Colon (tissue), 2 donors: ENCODE data around the gene RAB8B.

Experiments used
- FAIRE-seq: peaks from 2 replicates; lab custom pipeline; 2012; peaks lifted over from hg19 to GRCh38; lab: Jason Lieb, UNC
- donor health status: control.
- donor health status: control.

The RAB8B gene

DNA sequence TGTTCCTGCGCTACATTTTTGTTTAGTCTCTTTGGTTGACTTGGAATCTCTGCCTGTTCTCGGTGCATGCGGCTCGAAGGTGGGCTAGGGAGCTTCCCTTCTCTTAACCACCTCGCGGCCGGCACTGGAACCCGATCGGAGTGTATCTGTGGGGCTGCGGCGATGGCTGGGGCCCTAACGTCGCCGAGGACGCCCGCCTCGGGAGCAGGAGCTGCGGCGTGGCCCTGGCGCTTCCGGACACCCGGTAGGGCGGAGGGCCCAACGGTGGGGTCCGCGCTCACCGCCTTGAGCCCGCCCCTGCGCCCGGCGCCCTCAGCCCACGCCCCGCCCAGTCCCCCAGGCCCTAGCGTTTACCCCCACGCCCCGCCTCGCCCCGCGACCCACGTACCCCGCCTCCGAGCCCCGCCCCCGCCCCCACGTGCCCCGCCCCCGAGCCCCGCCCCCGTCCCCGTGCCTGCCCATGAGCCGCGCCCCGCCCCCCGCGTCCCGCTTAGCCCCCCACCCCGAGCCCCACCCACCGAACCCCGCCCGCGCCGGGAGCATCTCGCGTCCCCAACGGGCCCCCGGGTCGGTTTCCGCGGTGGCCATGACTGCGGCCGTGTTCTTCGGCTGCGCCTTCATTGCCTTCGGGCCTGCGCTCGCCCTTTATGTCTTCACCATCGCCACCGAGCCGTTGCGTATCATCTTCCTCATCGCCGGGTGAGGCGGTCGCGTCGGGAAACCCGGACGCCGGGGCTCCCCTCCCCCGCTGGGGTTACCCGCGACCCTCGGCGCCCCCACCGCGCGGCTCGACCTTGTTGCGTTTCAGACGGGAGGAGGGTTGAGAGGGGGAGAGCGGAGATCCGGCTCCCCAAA lies 87.9 kb downstream of the RAB8B start, which contains the start of gene APH1B:
Gene APH1B (plus strand): TSS at position 568 of the 855 bp plus-strand sequence. CDS start 19 bp downstream, at position 587.
- FAIRE-seq: no peak

DNA sequence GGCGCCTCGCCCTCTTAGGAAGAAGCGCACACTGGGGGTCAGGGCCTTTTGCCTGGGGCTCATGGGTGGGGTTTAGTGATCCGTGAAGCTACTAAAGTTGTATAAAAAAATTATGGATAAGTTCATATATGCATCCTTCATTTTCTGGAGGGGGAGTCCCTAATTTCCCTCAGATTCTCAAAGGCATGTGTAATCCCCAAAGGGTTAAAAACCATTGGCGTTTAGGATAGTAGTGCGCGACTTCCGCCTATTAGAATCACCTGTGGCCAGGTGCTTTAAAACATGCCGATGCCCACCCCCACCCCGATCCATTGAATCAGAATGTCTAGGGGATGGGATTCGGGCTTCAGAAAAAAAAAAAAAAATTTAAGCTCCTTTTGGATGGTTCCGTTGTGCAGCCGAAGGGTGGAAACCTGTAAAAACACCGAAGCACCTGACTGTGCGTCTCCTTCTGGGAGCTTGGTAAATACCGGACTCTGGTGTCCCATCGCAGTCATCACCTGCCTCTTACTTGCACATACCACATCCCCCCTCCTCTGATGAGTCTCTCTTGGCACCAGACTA lies 88.6 kb downstream of the RAB8B start:
- no peak for FAIRE-seq

DNA sequence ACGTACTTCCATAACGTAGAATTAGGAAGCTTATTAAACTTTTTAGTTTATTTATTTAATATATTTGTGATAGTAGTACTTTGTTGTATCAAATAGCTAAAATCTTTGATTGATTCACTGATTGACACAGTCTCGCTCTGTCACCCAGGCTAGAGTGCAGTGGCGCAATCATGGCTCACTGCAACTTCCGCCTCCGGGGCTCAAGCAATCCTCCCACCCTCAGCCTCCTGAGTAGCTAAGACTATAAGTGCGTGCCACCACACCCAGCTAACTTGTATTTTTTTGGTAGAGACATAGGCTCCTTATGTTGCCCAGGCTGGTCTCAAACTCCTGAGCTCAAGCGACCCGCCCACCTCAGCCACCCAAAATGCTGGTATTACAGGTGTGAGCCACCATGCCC lies 93.7 kb downstream of the RAB8B start:
- no peak for FAIRE-seq

DNA sequence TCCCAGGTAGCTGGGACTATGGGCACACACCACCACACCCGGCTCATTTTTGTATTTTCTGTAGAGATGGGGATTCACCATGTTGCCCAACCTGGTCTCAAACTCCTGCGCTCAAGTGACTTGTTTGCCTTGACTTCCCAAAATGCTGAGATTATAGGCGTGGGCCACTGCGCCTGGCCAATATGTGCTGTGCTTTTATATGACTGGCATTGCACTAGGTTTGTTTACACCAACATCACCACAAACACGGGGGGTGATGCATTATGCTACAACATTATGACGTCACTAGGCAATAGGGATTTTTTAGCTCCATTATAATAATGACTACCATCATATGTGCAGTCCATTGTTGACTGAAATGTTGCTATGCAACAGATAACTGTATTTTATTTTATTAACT lies 94.9 kb downstream of the RAB8B start:
- FAIRE-seq: no peak

DNA sequence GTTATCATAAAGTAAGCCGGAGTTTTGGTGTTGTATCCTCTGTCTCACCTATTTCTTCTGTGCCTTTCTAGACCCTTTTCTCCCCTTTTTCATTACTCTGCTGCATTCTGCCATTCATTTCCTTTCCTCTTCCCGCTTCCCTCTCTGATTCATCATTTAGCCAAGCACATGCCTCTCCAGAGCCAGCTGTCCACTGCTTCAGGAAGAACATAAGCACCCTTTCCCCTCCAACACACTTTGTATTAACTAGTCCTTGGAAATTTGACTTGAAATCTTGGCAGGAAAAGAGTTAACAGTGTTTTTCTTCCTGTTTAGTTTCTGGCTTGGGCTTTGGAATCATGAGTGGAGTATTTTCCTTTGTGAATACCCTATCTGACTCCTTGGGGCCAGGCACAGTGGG lies 97.7 kb downstream of the RAB8B start:
- FAIRE-seq: no peak

DNA sequence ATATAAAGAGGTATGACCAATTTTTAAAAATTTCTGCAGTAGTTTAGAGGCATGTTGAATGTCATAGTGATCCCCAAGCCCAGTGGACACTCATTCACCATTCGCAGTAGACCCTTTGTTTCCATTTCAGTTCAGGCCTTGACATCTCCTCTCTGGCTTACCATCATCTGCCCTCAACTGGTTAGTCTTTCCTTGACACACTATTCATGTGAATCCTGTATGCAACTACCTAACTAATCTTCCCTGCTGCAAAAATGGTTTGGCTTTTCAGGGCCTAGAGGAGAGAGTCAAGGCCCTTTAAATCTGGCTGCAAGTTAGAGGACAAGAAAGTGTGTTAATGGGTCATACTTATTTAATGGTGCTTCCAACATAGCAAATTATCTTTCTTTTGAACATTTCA lies 98.9 kb downstream of the RAB8B start:
- FAIRE-seq: no peak

DNA sequence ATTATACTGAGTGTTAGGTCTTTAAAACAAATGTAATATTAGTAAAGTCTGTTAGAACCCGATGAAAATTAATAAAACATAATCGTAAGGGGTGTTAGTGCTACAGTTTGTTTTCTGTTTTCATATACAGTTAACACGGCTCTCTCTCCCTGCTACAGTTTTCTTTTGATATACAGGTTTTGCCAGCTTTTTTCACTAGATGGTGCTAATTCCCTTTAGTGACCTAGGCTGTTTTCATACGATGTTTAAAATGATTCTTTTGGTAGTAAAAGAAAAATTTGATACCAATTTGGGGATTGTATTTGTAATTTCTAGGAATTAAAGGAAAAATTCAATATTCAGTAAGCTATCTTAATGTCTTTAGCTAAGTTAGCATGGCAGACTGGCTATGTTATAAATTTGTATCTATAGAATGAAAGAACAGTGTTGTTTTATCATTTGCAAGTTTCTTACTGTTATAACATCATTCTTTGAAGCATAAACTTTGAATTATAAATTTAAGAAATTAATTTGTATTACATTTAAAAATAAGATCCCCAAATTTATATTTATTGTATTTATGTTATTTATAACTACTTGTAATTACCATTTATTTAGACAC lies 99.5 kb downstream of the RAB8B start:
- FAIRE-seq: peak; percentile 78

DNA sequence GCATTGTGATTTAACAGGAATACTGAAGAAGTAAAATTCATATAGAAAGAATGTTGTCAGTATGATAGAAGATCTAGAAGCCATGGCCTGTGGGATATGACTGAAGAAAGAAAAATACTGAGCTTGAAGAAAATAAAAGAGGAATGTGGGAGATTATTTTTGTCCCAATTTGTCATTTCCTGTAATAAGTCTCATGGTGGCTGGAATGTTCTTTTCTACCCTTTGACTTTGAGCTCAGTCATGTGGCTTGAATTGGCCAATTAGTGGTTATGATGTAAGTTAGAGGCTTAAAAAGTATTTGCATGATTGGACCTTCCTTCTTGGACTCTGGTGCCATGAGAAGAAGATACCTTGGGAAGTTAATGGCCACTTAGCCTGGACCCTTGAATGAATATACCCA lies 102.1 kb downstream of the RAB8B start:
- FAIRE-seq: no peak

DNA sequence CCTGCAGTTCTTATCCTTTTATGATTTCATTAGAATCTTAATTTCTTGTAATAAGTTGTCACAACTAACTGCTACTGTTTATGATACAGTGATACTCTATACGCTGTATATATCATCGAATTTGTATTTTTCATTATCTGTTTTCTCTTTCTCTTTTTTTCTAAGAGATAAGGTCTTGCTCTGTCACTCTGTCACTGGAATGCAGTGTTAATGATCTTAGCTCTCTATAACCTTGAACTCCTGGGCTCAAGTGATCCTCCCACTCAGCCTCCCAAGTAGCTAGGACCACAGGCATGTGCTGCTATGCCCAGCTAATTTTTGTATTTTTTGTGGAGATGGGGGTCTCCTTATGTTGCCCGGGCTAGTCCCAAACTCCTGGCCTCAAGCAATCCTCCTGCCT lies 102.8 kb downstream of the RAB8B start:
- FAIRE-seq: no peak

DNA sequence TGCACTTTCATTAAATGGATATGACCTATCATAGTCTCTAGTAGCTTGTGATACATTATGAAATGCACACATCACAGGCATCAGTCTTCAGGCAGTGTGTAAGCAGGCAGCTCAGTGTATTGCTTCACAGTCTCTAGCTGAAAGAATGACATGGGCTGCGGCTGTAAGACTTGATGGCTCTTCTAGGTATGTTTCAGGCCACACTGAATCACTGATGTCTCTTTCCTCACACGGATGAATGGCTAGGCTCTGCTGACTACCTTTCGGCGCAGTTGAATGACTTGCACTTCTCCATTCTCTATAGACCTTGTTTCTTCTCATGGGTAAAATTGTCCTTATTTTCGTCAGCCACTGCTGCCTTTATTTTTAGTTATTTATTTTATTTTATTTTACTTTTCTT lies 103.4 kb downstream of the RAB8B start:
- no peak for FAIRE-seq

DNA sequence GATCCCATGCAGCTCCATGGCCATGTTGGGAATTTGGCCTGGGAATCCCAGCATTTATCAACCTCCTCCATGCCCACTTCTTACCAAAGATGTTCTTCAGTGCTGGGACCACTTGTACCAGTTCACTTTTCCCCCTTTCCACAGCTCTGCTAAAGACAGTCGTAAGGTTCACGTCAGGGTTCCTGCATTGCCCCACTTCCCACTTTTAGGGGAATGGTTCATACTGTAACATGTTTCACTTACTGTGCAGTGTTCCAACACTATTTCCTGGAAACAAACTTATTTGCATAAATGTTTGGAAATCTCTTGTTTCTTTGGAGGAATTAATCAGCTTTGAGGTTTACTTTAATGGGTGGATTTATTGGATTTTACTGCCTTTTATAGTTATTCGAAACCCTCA lies 105.0 kb downstream of the RAB8B start:
- no peak for FAIRE-seq

DNA sequence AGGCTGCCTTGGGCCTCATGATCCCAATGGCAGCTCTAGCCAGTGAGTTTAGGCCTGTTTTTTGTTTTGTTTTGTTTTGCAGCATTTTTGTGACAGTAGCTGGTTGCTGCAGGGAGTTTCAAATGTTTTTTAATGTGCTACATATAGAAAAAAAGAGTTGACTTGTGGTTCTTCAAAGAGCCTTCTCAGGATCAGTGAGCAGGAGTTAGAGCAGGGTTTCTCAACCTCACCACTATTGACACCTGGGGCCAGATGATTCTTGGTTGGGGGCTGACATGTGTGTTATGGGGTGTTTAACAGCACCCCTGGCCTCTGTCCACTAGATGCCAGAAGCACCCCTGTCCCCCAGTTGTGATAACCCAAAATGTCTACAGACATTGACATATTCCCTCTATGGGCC lies 105.9 kb downstream of the RAB8B start:
- no peak for FAIRE-seq

DNA sequence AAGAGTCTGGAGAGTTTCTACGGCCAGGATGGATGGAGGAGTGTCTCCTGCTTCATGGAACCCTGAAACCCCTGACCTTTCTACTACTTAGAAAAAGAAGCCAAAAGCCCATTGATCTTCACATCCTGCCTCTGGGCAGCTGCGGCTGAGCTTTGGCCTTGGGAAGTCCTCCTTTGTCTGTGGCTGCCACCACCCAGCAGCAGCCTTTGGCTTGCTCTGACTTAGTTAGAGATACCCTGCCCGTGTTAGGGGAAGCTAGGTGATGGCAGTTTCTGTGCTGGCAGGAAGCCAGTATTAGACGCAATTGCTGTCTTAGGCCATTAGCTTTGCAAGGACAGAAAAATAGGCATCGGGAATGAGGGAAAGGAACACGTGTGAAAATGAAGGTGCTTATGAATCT lies 106.8 kb downstream of the RAB8B start:
- FAIRE-seq: no peak

DNA sequence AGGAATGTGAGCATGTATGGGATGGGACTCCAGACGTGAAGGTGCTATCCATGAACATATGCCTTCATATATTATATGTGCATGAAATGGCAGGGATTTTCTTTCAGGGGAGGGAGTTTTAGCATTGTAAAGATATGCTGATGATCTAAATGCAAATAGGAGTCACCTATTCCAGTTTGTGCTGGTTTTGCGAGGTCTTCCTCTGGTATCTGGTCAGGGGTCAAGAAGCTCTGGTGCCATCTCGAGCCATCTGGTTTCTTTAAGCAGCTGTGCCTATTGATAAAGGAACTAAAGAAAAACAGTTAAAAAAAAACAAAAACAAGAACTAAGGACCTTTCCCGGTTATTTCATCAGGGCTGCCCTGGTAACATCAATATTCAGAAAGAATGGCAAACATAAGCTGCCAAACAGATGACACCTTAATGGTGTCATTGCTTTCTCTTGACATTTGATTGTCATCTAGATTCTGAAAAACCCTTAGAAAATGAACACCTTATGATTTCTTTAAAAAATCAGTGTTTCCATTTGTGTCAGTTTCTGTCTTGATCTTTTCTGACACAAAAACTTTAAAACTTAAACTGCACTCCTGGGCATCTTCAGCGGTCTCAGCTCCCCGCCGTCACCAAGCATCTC lies 110.7 kb downstream of the RAB8B start:
- no peak for FAIRE-seq

DNA sequence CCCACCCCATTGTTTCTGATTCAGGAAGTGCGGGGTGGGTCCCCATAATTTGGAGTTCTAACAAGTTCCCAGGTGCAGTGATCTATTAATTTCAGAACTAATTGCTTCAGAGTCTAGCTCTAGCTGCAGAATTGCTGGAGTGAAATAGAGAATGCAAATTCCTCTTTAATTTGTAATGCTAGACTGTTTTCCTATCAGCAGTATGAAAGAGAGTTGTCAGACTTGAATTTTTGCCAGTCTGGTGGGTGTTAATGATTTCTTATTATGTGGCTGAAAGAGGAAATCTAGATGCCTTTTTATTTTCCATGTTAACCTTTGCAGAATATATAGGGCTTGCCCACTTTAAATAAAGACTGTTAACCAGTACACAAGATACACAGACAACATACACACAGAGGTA lies 111.7 kb downstream of the RAB8B start:
- no peak for FAIRE-seq

DNA sequence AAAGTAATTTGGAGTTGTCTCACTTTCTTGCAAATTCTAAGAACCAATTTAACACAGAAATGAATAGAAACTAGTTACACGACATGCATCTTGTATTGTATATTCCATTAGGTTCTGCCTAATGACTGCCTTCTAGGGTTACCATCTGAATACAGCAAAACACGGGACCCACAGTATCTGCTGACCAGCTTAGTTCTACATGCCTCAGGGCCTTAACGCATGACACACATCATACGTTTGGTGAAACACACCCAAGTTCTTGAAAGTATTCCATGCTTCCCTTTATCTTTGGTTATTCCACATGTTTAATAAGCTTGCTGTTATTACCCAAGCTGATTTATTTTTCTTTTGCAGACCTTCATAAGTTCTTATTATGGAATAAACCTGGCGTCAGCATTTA lies 115.9 kb downstream of the RAB8B start:
- no peak for FAIRE-seq

DNA sequence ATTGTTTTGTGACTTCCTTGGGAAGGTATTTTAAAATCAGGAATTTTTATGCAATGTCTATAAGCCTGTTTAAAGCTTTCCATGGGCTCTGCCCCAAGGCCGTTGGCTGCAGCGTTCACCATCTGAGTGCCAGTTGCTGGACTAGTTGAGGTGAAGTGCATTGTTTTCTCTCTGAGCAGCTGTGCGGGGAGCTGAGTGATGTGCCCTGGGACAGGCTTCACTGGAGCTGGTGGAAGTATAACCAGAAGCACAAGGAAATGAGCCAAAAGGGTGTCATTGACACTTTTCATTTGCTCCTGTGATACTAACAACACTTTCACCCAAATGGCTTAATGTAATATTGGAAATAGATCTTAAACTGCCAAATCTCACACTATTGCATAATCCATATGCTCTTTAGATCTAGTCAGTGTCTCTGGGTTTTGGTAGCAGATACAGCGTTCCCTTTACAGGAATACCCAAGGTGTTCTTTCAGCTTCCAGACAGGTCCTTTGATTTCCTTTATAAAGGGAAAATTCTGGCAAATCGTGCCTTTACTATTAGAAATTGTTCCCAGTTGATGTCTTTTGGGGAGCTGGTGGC lies 117.2 kb downstream of the RAB8B start:
- no peak for FAIRE-seq

DNA sequence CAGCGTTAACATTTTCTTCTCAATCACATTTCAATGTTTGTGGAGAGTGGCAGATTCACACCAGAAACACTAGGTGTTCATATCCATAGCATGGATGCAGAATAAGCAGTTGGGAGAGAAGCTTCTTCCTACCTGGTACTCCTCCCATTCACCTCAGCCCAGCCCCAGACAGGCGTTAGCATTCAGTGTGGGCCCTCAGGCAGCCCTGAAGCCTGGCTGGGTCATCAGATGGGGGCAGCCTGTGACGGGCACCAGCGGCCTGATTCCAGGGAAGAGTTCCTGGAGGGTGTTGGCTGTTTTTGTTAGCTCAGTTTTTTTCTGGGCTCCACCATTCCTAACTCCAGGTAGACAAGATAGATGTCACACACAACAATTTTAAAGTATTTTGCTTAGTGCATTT lies 119.1 kb downstream of the RAB8B start:
- FAIRE-seq: no peak

DNA sequence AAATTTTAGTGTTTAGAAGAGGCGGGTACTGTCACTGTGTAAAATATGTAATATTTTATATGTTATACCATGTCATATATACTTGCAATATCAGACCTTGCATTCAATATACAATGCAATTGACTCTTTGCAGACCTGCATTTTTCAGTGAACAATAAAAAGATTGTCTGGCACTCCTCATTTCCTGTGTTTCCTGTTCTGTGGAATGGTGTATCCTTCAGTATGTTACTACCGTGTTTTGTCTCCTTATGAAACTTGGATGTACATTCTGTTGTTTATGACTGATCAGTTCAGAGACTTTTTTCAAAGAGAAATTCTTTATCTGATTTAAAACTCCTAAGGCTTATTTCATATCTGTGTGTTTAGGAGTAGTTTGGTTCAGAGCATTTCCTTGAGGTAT lies 119.5 kb downstream of the RAB8B start:
- FAIRE-seq: peak; percentile 58

DNA sequence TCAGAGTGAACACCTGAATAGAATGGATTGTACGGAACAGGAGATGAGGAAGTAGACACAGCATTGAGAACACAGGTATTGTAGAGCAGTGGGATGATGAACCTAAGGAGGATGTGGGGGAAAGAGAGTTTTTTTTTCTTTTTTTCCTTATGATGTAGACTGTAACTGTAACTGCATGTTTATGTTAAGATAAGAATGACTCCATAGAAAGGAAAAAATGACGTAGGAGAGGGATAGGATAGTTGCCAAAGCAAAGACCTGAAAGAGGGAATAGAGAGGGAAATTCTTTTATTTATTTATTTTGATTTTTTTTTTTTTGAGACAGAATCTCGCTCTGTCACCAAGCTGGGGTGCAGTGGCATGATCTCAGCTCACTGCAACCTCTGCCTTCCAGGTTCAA lies 121.2 kb downstream of the RAB8B start:
- no peak for FAIRE-seq

DNA sequence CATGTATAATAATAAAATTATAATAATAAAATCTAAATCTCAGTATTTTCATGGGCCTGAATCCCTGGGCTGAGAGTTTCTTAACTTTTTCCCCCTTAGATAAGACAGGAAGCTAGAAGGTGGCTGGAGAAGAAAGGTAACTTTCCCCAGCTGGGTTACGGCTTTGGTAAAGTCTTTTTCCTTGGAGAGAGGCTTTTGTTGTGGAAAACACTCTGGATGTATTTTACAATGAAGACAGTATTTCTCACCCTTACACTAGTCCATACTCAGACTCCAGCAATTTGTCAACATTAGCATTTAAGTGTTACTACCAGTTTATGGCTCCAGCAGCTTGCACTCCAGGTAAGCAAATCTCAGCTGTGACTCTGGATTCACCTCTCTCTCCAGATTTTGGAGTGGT lies 122.9 kb downstream of the RAB8B start:
- no peak for FAIRE-seq

DNA sequence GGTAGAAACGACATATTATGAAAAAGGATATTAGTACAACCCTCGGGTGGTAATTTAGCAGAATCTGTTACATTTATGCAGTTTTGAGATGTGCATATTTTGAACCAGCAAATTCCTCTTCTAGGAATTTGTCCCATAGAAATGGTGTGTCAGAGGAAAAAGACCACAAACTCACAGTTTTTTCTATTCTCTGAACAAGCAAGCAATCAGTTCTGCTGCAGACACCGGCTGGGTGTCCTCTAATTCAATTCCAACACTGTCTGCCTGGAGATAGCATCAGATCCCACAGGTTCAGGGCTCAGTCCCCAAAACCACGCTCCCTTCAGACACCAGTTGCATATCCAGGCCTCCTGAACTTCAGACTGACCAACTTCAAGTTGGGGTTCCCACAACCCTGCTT lies 124.4 kb downstream of the RAB8B start:
- FAIRE-seq: no peak

DNA sequence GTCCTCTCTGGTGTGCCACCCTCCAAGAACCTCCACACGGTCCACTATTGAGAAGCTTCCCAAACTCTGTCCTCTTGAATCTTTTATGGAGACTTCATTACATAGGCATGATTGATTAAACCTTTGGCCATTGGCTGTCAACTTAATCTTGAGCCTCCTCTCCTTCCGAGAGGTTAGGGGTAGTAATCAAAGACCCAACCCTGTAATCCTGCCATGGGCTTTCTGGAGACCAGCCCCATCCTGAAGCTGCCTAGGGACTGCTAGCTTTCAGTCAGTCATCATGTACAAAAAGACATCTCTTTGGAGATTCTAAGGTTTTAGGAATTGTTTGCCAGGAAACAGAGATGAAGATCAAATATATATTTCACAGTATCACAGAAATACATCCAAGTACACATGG lies 125.0 kb downstream of the RAB8B start:
- no peak for FAIRE-seq
